ENCODE results near the gene STARD3. TPM values are rescaled to one million over a fixed set of nuclear protein-coding genes. Genes with fewer than 3 reads are reported as not detected.

STARD3 gene
- total RNA-seq, 4 donors from 2014 or later = 27.5 to 47.3 (median 38.6) TPM

DNA sequence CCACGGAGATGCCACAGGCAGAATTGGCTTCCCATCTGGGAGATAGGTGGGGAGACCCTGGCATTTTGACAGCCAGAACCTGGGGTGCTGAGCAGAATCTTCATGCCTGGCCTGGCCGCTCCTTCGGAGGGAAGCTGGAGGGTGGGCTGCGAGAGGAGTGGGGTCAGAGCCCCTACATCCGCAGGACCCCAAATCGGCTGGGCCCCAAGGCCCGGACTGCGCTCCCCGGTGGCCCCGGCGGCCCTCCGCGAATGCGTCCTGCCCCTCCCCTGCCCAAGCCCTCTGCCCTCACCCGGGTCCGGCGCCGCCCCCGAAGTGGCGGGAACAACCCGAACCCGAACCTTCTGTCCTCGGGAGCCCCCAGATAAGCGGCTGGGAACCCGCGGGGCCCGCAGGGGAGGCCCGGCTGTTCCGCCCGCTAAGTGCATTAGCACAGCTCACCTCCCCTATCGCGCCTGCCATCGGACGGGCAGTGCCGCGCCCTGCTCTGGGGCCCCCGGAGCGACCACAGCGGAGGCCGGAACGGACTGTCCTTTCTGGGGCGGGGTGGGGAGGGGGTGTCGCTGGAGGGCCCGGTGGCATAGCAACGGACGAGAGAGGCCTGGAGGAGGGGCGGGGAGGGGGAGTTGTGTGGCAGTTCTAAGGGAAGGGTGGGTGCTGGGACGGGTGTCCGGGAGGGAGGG lies 30.5 kb downstream of the STARD3 start:
- TF ChIP-seq EP300 (IDR thresholded peaks at IDR 0.05) = no peak
- TF ChIP-seq POLR2A (IDR thresholded peaks at IDR 0.05; ENCODE audit: low read depth) = no peak
- peak in 1 of 2 donors; percentile 15 for TF ChIP-seq POLR2AphosphoS5 (IDR thresholded peaks at IDR 0.05)
- TF ChIP-seq, protein P1, sequence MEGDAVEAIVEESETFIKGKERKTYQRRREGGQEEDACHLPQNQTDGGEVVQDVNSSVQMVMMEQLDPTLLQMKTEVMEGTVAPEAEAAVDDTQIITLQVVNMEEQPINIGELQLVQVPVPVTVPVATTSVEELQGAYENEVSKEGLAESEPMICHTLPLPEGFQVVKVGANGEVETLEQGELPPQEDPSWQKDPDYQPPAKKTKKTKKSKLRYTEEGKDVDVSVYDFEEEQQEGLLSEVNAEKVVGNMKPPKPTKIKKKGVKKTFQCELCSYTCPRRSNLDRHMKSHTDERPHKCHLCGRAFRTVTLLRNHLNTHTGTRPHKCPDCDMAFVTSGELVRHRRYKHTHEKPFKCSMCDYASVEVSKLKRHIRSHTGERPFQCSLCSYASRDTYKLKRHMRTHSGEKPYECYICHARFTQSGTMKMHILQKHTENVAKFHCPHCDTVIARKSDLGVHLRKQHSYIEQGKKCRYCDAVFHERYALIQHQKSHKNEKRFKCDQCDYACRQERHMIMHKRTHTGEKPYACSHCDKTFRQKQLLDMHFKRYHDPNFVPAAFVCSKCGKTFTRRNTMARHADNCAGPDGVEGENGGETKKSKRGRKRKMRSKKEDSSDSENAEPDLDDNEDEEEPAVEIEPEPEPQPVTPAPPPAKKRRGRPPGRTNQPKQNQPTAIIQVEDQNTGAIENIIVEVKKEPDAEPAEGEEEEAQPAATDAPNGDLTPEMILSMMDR (IDR thresholded peaks at IDR 0.05) = no peak
- Histone ChIP-seq H3K36me3 (peaks cover 0 to 9% (median 6%) of the 10 kb centered on the region in 4 donors), H3K4me1 (peaks cover 45 to 79% (median 78%) of the 10 kb centered on the region in 4 donors), H3K27me3 (peaks cover 0 to 77% (median 42%) of the 10 kb centered on the region in 4 donors), H3K9me3 (no peaks in the 10 kb centered on the region), H3K27ac (replicated peaks in 1 of 4) (peak overlapping the region; percentile 38 to 69 (median 60)), H3K4me3 (peak overlapping the region; percentile 48 to 62 (median 54))
- DNase-seq (ENCODE audit: extremely low spot score) = no peak
- 16% methylated on average over 13 of the region's 49 CpGs for WGBS
- intact Hi-C loops (cut with DNase I) = no loop called here

DNA sequence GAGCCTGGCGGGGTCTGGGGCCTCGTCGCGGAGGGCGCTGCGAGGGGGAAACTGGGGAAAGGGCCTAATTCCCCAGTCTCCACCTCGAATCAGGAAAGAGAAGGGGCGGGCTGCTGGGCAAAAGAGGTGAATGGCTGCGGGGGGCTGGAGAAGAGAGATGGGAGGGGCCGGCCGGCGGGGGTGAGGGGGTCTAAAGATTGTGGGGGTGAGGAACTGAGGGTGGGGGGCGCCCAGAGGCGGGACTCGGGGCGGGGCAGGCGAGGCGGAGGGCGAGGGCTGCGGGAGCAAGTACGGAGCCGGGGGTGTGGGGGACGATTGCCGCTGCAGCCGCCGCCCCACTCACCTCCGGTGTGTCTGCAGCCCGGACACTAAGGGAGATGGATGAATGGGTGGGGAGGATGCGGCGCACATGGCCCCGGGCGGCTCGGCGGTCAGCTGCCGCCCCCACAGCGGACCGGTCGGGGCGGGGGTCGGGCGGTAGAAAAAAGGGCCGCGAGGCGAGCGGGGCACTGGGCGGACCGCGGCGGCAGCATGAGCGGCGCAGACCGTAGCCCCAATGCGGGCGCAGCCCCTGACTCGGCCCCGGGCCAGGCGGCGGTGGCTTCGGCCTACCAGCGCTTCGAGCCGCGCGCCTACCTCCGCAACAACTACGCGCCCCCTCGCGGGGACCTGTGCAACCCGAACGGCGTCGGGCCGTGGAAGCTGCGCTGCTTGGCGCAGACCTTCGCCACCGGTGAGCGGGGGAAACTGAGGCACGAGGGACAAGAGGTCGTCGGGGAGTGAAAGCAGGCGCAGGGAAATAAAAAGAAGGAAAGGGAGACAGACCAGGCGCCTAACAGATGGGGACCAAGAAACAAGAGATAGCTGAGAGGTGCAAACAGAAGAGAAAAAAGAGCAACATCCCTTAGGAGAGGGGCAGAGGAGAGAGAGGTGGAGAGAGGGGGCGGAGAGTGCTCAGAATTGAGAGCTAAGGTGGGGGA lies 31.3 kb downstream of the STARD3 start, which contains the start of gene PNMT:
Gene PNMT (plus strand): TSS at position 509 of the 980 bp plus-strand sequence. CDS start 23 bp downstream, at position 532.
- intact Hi-C loops (cut with DNase I) = no loop called here
- peak within 1 kb of the TSS; percentile 38 to 69 (median 60) for H3K27ac ChIP-seq (replicated peaks in 1 of 4)
- H3K36me3 ChIP-seq = peaks cover 0 to 3% (median under 1%) of the 10 kb centered on the region in 4 donors
- H3K4me3 ChIP-seq = peak within 1 kb of the TSS; percentile 48 to 62 (median 54)
- WGBS = 5% methylated on average over 40 of the region's 85 CpGs
- DNase-seq (ENCODE audit: extremely low spot score) = no peak
- H3K4me1 ChIP-seq = peaks cover 37 to 71% (median 70%) of the 10 kb centered on the region in 4 donors
- TF ChIP-seq, protein P1 (IDR thresholded peaks at IDR 0.05) = peak; percentile 58 to 75 (median 58)
- TF ChIP-seq POLR2AphosphoS5 (IDR thresholded peaks at IDR 0.05) = peak in 1 of 2 donors; percentile 36
- TF ChIP-seq POLR2A (IDR thresholded peaks at IDR 0.05; ENCODE audit: low read depth) = no peak
- TF ChIP-seq EP300 (IDR thresholded peaks at IDR 0.05) = no peak
- H3K9me3 ChIP-seq = no peaks in the 10 kb centered on the region
- H3K27me3 ChIP-seq = peaks cover 0 to 77% (median 42%) of the 10 kb centered on the region in 4 donors

DNA sequence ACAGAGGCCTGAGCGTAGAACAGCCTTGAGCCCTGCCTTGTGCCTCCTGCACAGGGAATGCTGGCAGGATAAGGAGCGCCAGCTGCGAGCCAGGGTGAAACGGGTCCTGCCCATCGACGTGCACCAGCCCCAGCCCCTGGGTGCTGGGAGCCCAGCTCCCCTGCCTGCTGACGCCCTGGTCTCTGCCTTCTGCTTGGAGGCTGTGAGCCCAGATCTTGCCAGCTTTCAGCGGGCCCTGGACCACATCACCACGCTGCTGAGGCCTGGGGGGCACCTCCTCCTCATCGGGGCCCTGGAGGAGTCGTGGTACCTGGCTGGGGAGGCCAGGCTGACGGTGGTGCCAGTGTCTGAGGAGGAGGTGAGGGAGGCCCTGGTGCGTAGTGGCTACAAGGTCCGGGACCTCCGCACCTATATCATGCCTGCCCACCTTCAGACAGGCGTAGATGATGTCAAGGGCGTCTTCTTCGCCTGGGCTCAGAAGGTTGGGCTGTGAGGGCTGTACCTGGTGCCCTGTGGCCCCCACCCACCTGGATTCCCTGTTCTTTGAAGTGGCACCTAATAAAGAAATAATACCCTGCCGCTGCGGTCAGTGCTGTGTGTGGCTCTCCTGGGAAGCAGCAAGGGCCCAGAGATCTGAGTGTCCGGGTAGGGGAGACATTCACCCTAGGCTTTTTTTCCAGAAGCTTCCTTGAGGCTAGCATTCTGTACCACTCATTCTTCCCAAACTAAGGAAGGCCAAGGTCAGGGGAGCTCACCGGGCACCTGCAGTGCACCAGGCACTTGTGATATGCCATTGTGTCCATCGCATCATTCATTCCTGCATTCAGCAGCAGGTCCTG lies 33.2 kb downstream of the STARD3 start:
- no peak for TF ChIP-seq POLR2A (IDR thresholded peaks at IDR 0.05; ENCODE audit: low read depth)
- no peak for TF ChIP-seq POLR2AphosphoS5 (IDR thresholded peaks at IDR 0.05)
- TF ChIP-seq EP300 (IDR thresholded peaks at IDR 0.05) = no peak
- TF ChIP-seq, protein P1 (IDR thresholded peaks at IDR 0.05) = no peak
- Histone ChIP-seq H3K36me3 (peaks cover 0 to 3% (median 0%) of the 10 kb centered on the region in 4 donors), H3K4me1 (peaks cover 45 to 58% (median 54%) of the 10 kb centered on the region in 4 donors), H3K27me3 (peaks cover 0 to 72% (median 42%) of the 10 kb centered on the region in 4 donors), H3K4me3 (no peak overlapping the region), H3K27ac (replicated peaks in 1 of 4) (no peak overlapping the region), H3K9me3 (no peaks in the 10 kb centered on the region)
- DNase-seq (ENCODE audit: extremely low spot score) = no peak
- intact Hi-C loops (cut with DNase I) = no loop called here
- WGBS = 85% methylated on average over 11 of the region's 23 CpGs

DNA sequence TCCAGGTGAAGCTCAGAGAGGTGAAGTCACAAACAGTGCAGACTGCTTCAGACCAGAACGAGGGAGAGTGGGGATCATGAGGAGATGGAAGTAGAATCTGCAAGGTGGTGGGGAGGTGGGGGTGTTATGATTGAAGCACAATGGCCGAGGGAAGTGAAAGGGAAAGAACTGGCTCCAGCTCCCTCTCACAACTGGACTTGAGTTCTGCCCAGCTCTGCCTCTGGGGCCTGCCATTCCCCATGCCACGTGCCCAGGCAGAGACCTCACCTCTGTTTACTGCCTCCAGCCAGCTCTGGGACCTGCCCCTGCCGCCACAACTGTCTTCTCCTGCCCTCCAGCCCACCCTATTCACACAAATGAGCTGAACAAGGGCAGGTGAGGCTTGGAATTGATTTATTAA lies 33.8 kb downstream of the STARD3 start:
- Histone ChIP-seq H3K27ac (replicated peaks in 1 of 4) (no peak overlapping the region), H3K4me3 (no peak overlapping the region), H3K9me3 (no peaks in the 10 kb centered on the region), H3K27me3 (peaks cover 0 to 66% (median 40%) of the 10 kb centered on the region in 4 donors), H3K36me3 (peaks cover 0 to 1% (median 0%) of the 10 kb centered on the region in 4 donors), H3K4me1 (peaks cover 48 to 58% (median 53%) of the 10 kb centered on the region in 4 donors)
- TF ChIP-seq, protein P1 (IDR thresholded peaks at IDR 0.05) = no peak
- TF ChIP-seq POLR2A (IDR thresholded peaks at IDR 0.05; ENCODE audit: low read depth) = no peak
- TF ChIP-seq POLR2AphosphoS5 (IDR thresholded peaks at IDR 0.05) = no peak
- TF ChIP-seq EP300 (IDR thresholded peaks at IDR 0.05) = no peak
- intact Hi-C loops (cut with DNase I) = no loop called here
- WGBS = 60% methylated on average over 4 of the region's 4 CpGs
- DNase-seq (ENCODE audit: extremely low spot score) = no peak

Data from esophagus muscularis mucosa (tissue), 4 donors.